GM21526 (cell line): ENCODE results near the gene TXN.
A peak's percentile ranks its signal among the peaks of the same experiment; 100 is the strongest.
"Not testable (repeated sequence)": the region's sequence is repeated elsewhere in the genome, so short reads cannot be mapped to it uniquely, and the experiment has no call there.

Experiments
- ATAC-seq: cut with Tn5 transposase; IDR thresholded peaks from one replicate; pipeline ENCODE4 v1.9.1; 2021; ENCODE audit warnings: moderate library complexity; ENCODE audit not compliant: unreplicated experiment, low FRiP score

The TXN gene

DNA sequence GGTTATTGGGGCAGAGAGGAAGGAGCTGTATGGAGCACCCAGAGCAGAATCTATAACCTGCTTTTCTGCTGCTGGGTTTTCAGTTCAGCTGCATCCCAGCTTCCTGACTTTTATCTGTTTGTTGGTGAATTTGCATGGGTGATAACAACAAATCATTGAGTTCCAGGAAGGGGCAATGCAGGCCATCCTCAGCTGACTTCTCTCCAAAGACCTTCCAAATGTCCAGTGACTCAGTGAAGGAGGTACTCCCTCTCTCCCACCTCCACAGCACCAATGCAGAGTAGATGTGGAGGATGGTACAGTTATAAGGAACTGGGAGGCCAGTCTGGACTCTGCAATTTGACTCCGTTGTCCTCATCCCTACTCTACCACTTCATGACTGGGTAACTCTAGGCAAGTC, 1.6 kb upstream of the TXN start:
- ATAC-seq: no peak

- ATAC-seq: peak; percentile 7
These were observed 962 bp upstream of the TXN start for GRCh38 chr9:110257097-110257841.

- peak; percentile 27 for ATAC-seq
These were observed 586 bp downstream of the TXN start for GRCh38 chr9:110255463-110256379.

DNA sequence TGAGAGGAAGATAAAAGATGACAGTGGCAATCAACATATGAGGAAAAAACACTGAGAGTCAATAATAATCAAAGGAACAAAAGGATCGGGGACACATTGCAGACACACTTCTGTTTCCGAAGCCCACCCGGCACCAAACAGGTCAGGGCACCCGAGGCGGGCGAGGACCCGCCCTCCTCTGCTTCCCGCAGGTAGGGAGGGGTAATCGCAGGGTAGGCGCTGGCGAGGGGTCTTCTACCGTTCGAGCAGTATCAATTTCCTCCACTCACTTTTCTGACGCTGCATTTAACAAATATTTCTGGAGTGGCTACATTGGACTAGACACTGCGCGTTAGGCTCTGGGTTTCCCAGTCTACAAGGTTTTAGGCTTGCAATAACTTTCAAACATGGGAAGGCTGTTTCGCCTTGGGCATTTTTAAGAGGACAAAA, 1.3 kb downstream of the TXN start:
- no peak for ATAC-seq

DNA sequence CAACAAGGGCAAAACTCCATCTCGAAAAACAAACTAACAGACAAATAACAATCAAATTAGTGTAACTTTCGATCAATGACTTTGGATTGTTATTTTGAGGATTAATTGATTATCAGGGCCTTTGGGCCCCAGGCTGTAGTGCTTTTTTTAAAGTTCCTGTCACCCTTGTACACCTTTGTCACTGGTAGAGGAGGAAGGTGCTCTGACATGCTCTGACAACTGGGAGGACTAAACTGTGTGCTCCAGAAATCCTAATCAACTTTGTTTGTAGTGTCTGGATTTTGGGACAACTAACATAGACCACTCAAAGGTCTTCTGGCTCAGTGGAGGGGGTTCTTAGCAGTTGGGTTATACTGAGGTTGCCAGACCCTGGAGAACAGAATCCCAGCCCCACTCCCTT, 1.8 kb downstream of the TXN start:
- ATAC-seq: no peak

DNA sequence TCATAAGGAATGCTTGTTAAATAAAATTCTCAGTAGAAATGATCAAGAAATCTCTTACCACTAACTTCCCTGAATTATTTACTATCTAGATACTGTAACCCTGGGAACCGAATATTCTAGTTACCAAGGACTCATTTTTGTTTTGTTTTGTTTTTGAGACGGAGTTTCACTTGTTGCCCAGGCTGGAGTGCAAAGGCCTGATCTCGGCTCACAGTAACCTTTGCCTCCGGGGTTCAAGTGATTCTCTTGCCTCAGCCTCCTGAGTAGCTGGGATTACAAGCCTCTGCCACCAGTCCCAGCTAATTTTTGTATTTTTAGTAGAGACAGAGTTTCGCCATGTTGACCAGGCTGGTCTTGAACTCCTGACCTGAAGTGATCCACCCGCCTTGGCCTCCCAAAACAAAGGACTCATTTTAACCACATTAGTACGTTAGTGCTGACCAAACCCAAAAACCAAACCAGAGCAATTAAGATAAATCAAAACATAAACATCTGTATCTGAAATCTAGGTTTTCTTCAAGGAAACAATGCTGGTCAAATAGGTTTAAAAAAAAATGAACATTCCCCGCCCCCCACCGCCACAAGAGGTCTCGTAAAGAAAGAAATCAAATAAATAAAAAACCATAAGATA, 3.7 kb downstream of the TXN start:
- ATAC-seq: no peak

DNA sequence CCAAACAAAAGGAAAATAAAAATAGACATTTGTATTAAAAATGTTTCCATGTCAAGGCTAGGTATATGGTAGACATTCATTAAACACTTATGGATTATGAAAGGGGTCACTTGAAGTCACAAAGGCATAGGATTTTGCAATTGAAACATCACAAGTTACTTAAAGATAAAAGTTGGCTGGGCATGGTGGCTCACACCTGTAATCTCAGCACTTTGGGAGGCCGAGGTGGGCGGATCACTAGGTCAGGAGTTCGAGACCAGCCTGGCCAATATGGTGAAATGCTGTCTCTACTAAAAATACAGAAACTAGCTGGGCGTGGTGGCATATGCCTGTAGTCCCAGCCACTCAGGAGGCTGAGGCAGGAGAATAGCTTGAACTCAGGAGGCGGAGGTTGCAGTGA, 4.5 kb downstream of the TXN start:
- not testable (repeated sequence) for ATAC-seq

DNA sequence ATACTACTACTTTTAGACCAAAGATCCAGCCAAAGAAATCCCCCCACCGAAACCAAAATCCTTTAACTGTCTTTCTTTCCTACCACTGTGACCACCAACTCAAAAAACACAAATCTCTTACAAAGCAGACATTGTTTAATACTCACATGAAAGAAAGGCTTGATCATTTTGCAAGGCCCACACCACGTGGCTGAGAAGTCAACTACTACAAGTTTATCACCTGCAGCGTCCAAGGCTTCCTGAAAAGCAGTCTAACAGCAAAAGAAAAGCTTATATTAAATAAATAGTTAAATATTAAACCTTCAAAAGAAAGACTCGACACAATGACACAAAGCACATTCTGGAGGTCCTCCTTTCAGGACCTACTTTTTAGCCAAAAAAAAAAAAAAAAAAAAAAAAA, 5.1 kb downstream of the TXN start:
- ATAC-seq: no peak

- no peak for ATAC-seq
These were observed 6.7 kb downstream of the TXN start for GRCh38 chr9:110249603-110250002.

DNA sequence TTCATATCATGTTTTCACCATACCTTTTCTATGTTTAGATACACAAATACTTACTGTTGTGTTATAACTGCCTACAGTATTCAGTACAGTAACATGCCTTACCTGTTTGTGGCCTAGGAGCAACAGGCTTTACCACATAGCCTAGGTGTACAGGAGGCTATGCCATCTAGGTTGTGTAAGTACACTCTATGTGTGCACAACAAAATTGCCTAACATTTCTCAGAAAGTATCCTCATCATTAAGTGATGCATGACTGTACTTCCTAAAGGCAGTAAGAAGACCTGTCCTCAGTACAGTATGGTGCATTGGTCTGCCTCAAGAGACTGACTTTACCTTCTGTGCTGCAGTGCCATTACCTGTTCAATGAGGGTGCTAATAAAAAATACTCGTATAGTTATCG, 7.9 kb downstream of the TXN start:
- no peak for ATAC-seq

GRCh38 chr9:110246214-110246613, 10.1 kb downstream of the TXN start:
- ATAC-seq: no peak

DNA sequence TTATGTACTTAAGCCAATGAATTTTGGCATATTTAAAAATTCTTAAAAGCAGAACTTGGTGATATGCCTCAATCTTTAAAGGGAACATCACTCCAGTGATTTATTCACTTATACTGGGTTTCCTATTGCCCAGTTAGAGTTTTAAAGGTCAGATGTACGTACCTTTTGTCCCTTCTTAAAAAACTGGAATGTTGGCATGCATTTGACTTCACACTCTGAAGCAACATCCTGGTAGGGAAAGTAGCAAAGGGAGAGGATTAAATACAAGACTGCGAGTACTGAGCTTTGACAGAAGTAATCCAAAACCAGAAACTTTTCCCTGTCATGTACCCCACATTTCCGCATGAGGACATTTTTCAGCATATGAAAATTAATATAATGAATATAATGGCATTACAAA, 11.7 kb downstream of the TXN start:
- no peak for ATAC-seq

DNA sequence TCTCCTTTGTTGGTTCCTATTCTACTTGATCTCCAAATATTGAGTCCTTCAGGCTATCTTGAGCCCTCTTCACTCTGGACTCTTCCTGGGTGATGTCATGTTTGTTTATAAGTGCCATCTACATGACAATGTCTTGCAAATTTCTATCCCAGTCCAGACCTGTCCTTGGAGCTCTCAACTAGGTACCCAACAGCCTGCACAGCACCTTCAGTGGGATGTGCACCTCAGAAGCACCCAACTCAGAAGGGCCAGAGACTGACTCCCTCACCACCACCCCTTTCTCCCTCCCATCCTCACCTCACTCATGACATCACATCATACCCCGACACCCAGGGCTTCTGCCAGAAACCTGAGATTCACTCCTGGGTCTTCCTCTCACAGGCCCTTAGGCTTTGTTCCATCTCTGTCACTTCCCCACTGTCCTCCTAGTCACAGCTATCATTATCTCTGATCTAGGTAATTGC, 14.4 kb downstream of the TXN start:
- ATAC-seq: no peak

- no peak for ATAC-seq
These were observed 14.9 kb downstream of the TXN start for GRCh38 chr9:110241260-110241857.

- ATAC-seq: no peak
These were observed 16.1 kb downstream of the TXN start for GRCh38 chr9:110240198-110240597.

- no peak for ATAC-seq
These were observed 28.0 kb downstream of the TXN start for GRCh38 chr9:110228321-110228720.

DNA sequence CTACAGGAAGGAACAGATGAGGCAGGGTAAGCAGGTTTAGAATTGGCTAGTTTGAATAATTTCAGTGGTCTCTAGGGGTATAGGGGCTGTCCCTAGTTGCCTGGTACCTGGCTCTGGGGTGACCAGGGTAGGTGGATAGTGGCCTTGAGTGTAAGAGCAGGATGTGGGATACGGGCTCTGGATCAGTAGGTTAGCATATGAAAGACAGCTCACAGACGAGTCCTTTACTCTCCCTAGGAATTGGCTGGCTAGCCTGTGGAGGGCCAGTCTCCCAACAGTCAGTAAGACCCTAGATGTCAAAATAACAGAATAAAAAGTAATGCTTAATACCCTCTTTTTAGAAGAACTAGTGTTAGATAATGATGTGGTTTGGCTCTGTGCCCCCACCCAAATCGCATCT, 31.7 kb downstream of the TXN start:
- ATAC-seq: no peak

DNA sequence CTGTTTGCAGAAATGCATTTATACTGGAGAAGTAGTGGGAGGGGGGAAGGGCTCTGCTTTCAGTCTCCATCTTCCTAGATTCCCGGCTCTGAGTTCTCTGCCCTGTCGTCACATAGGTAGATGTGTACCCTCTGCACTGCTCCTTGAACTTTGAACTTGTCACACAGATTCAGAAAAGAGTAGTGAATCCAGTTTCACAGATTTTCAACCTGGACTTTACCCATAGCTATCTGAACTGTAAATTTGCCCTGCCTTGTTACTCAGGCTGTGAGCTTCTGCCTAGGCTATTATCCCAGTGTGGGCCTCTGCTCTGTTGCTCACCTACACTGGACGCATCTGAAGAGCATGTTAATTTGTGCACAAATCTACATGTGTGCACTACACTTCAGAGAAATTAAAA, 35.5 kb downstream of the TXN start:
- ATAC-seq: no peak

- no peak for ATAC-seq
These were observed 38.6 kb downstream of the TXN start for GRCh38 chr9:110217656-110218099.

GRCh38 chr9:110214586-110215355, 41.5 kb downstream of the TXN start:
- no peak for ATAC-seq
